Muscle of back (tissue), 13 donors: ENCODE data around the gene KCNQ4. TPM values are rescaled to one million over a fixed set of nuclear protein-coding genes. Genes with fewer than 3 reads are reported as not detected.

Experiments used
- DNase-seq, 3 donors: peaks; one replicate each; pipeline versions ENCODE4 v3.0.0 to v3.0.0-alpha.2; 2013
- long read RNA-seq, 9 donors: transcript quantifications; one replicate each; lab custom pipeline, GENCODE V29; 2026
- polyA plus RNA-seq, 10 donors: library from polyadenylated mRNA; unstranded; fragments of 120-200 nt; gene quantifications; one replicate each; pipeline ENCODE4 v1.2.1, GENCODE V29; 2013; ENCODE audit not compliant: insufficient read length in 10 of 10

KCNQ4 gene
- polyA plus RNA-seq, result 10 to 100 TPM in 9 of 10 donors, 1 to 10 TPM in 1; 5.4 to 33.5 (median 21.7) TPM
- long read RNA-seq, donor 1, full-length matches to known transcripts, result 2 of 2 reads
- long read RNA-seq, donor 1, partial matches to known transcripts, result 0 of 2 reads
- long read RNA-seq, donor 1, other reads (novel, unspliced or antisense), result 0 of 2 reads
- long read RNA-seq, donor 2, result 0 reads
- long read RNA-seq, donor 3, result 0 reads
- long read RNA-seq, donor 4, result 0 reads
- long read RNA-seq, donor 5, result 0 reads
- long read RNA-seq, donor 6, full-length matches to known transcripts, result 1 of 1 reads
- long read RNA-seq, donor 6, partial matches to known transcripts, result 0 of 1 reads
- long read RNA-seq, donor 6, other reads (novel, unspliced or antisense), result 0 of 1 reads
- long read RNA-seq, donor 7, partial matches to known transcripts, result 0 of 1 reads
- long read RNA-seq, donor 7, other reads (novel, unspliced or antisense), result 0 of 1 reads
- long read RNA-seq, donor 8, result 0 reads
- long read RNA-seq, donor 9, result 0 reads

GRCh38 chr1:40783001-40783905 is at the start of gene KCNQ4:
KCNQ4 (plus strand) TSS chr1:40783787; CDS start chr1:40784094, 307 bp downstream.
- DNase-seq, result peak in 2 of 3 donors; percentile 44 to 69

GRCh38 chr1:40734882-40735628 is 48.5 kb upstream of the KCNQ4 start:
- peak in 1 of 3 donors; percentile 66 for DNase-seq

GRCh38 chr1:40736085-40736531 is 47.5 kb upstream of the KCNQ4 start:
- peak in 1 of 3 donors; percentile 47 for DNase-seq

- DNase-seq, result no peak
Measured at GRCh38 chr1:40738831-40739230, 44.8 kb upstream of the KCNQ4 start.

GRCh38 chr1:40739455-40740008 is 44.1 kb upstream of the KCNQ4 start:
- no peak for DNase-seq

GRCh38 chr1:40740039-40740996 is 43.3 kb upstream of the KCNQ4 start:
- peak in 1 of 3 donors; percentile 53 for DNase-seq

GRCh38 chr1:40740997-40741736 is 42.4 kb upstream of the KCNQ4 start:
- no peak for DNase-seq

GRCh38 chr1:40742363-40743061 is 41.1 kb upstream of the KCNQ4 start:
- DNase-seq, result peak in 1 of 3 donors; percentile 31

GRCh38 chr1:40743452-40743851 is 40.1 kb upstream of the KCNQ4 start:
- no peak for DNase-seq

GRCh38 chr1:40743860-40744259 is 39.7 kb upstream of the KCNQ4 start:
- DNase-seq, result no peak

GRCh38 chr1:40745176-40745575 is 38.4 kb upstream of the KCNQ4 start:
- peak in 1 of 3 donors; percentile 39 for DNase-seq

- DNase-seq, result no peak
Measured at GRCh38 chr1:40746344-40747090, 37.1 kb upstream of the KCNQ4 start.

GRCh38 chr1:40748841-40749718 is 34.5 kb upstream of the KCNQ4 start:
- no peak for DNase-seq

GRCh38 chr1:40749817-40750216 is 33.8 kb upstream of the KCNQ4 start:
- no peak for DNase-seq

GRCh38 chr1:40750451-40750908 is 33.1 kb upstream of the KCNQ4 start:
- DNase-seq, result no peak

GRCh38 chr1:40751802-40752201 is 31.8 kb upstream of the KCNQ4 start:
- DNase-seq, result no peak
